RWPE2 (cell line): ENCODE measurements around the gene PRRT4.

Experiments
- ATAC-seq: fragments of 200-7000 bp; cut with Tn5 transposase; 3 replicates; pipeline ENCODE4 v1.9.1; 2021; ENCODE audit warnings: low read depth
- DNase-seq: peaks from one replicate; pipeline ENCODE4 v3.0.0-alpha.2; 2020; ENCODE audit warnings: low spot score
- H3K27ac ChIP-seq: fragments of 450-650 bp; 2 replicates; pipeline ENCODE4 v1.5.1; 2017; ENCODE audit warnings: mild to moderate bottlenecking; ENCODE audit not compliant: poor library complexity, severe bottlenecking
- H3K27me3 ChIP-seq: fragments of 250-450 bp; sonication (Bioruptor Pico); 2 replicates; pipeline ENCODE4 v1.5.1; 2021; ENCODE audit warnings: mild to moderate bottlenecking, moderate library complexity; ENCODE audit not compliant: insufficient read depth, poor library complexity, severe bottlenecking
- H3K36me3 ChIP-seq: fragments of 250-450 bp; sonication (Bioruptor Pico); 2 replicates; pipeline ENCODE4 v1.5.1; 2020; ENCODE audit warnings: low read depth, mild to moderate bottlenecking, moderate library complexity
- H3K4me1 ChIP-seq: fragments of 250-450 bp; sonication (Bioruptor Pico); 2 replicates; pipeline ENCODE4 v1.5.1; 2021; ENCODE audit warnings: mild to moderate bottlenecking, moderate library complexity; ENCODE audit not compliant: insufficient read depth, poor library complexity, severe bottlenecking
- H3K4me3 ChIP-seq: fragments of 250-450 bp; sonication (Bioruptor Pico); 2 replicates; pipeline ENCODE4 v1.5.1; 2021; ENCODE audit warnings: mild to moderate bottlenecking, moderate library complexity; ENCODE audit not compliant: severe bottlenecking
- H3K9me3 ChIP-seq: fragments of 250-450 bp; sonication (Bioruptor Pico); 2 replicates; pipeline ENCODE4 v1.5.1; 2021; ENCODE audit warnings: mild to moderate bottlenecking, moderate library complexity; ENCODE audit not compliant: severe bottlenecking
- CTCF ChIP-seq: fragments of 450-650 bp; IDR thresholded peaks from one replicate; pipeline ENCODE4 v1.5.1; 2017; ENCODE audit warnings: mild to moderate bottlenecking, moderate library complexity; ENCODE audit not compliant: poor library complexity, severe bottlenecking

PRRT4 gene

GRCh38 chr7:128322040-128322643, 39.3 kb downstream of the PRRT4 start:
- peaks cover 92% of the 10 kb centered on the region for H3K36me3 ChIP-seq
- no peak for DNase-seq

GRCh38 chr7:128321044-128321422, 40.5 kb downstream of the PRRT4 start:
- H3K36me3 ChIP-seq = peaks cover 95% of the 10 kb centered on the region
- H3K27me3 ChIP-seq = no peaks in the 10 kb centered on the region
- no peak for ATAC-seq
- TF ChIP-seq CTCF = no peak
- DNase-seq = no peak
- no peak overlapping the region for H3K4me3 ChIP-seq
- H3K27ac ChIP-seq = no peak overlapping the region
- H3K4me1 ChIP-seq = no peaks in the 10 kb centered on the region
- H3K9me3 ChIP-seq = no peaks in the 10 kb centered on the region

More at GRCh38 chr7:128322040-128322643, 39.3 kb downstream of the PRRT4 start:
- Histone ChIP-seq H3K4me1 (no peaks in the 10 kb centered on the region), H3K27me3 (no peaks in the 10 kb centered on the region), H3K4me3 (no peak overlapping the region), H3K27ac (no peak overlapping the region), H3K9me3 (no peaks in the 10 kb centered on the region)
- TF ChIP-seq CTCF = peak; percentile 56
- ATAC-seq = peak; percentile 78

GRCh38 chr7:128318691-128319090, 42.8 kb downstream of the PRRT4 start:
- Histone ChIP-seq H3K27me3 (no peaks in the 10 kb centered on the region), H3K4me3 (no peak overlapping the region), H3K36me3 (peaks cover 92% of the 10 kb centered on the region), H3K9me3 (no peaks in the 10 kb centered on the region), H3K4me1 (no peaks in the 10 kb centered on the region), H3K27ac (no peak overlapping the region)
- no peak for DNase-seq
- no peak for TF ChIP-seq CTCF
- ATAC-seq = no peak

- H3K9me3 ChIP-seq = no peaks in the 10 kb centered on the region
- DNase-seq (no peak), ATAC-seq (no peak)
- H3K36me3 ChIP-seq = peaks cover 83% of the 10 kb centered on the region
- no peak overlapping the region for H3K27ac ChIP-seq
- H3K27me3 ChIP-seq = no peaks in the 10 kb centered on the region
- no peak for TF ChIP-seq CTCF
- H3K4me3 ChIP-seq = no peak overlapping the region
- H3K4me1 ChIP-seq = no peaks in the 10 kb centered on the region
These were observed 50.5 kb downstream of the PRRT4 start for GRCh38 chr7:128311013-128311412.

- ATAC-seq = no peak
- Histone ChIP-seq H3K36me3 (peaks cover 84% of the 10 kb centered on the region), H3K4me3 (no peak overlapping the region), H3K27ac (no peak overlapping the region), H3K9me3 (no peaks in the 10 kb centered on the region), H3K4me1 (no peaks in the 10 kb centered on the region), H3K27me3 (no peaks in the 10 kb centered on the region)
- DNase-seq = no peak
- TF ChIP-seq CTCF = no peak
These were observed 51.0 kb downstream of the PRRT4 start for GRCh38 chr7:128310499-128310898.
